Stimulated activated naive CD4-positive, alpha-beta T cell (primary cell): ENCODE data around the gene SYNGR4.
"Not testable (repeated sequence)": the region's sequence is repeated elsewhere in the genome, so short reads cannot be mapped to it uniquely, and the experiment has no call there.

Experiments
- DNase-seq, 6 experiments: peaks; one replicate each; lab custom pipeline; 2025; lab: John Stamatoyannopoulos, UW

The SYNGR4 gene

GRCh38 chr19:48371367-48371766, 7.2 kb downstream of the SYNGR4 start:
- no peak for DNase-seq

- DNase-seq = not testable (repeated sequence)
Measured at GRCh38 chr19:48371771-48372170, 7.6 kb downstream of the SYNGR4 start.

DNA sequence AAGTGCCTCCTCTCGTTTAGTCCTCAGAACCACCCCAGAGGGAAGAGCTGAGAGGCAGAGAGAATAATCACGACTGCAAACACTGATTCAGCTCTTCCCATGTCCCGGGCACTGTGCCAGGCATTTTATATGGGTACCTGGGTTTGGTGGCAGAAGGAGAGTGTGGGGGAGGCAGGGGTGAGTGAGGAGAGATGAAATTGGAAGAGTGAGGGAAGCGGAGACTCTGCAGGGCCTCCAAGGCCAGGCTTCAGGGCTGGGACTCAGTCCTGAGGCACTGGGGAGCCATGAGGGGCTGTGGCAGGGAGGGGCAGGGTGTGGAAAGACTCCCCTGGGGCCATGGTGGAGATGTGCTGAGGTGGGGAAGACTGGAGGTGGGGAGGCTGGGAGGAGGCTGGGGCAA, 8.7 kb downstream of the SYNGR4 start:
- DNase-seq = no peak

DNA sequence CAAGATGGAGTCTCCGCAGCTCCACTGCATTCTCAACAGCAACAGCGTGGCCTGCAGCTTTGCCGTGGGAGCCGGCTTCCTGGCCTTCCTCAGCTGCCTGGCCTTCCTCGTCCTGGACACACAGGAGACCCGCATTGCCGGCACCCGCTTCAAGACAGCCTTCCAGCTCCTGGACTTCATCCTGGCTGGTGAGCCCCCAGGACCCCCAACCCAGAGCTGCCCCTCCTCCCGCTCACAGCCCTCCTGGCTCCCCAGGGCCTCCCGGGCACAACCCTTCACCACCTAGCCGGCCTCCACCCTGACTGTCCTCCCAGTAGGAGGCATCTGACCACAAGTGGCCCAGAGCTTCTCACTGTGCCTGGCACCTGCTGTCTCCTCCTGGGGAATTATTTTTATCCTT, 9.4 kb downstream of the SYNGR4 start:
- DNase-seq = no peak

GRCh38 chr19:48378194-48378570, 14.0 kb downstream of the SYNGR4 start:
- no peak for DNase-seq

DNA sequence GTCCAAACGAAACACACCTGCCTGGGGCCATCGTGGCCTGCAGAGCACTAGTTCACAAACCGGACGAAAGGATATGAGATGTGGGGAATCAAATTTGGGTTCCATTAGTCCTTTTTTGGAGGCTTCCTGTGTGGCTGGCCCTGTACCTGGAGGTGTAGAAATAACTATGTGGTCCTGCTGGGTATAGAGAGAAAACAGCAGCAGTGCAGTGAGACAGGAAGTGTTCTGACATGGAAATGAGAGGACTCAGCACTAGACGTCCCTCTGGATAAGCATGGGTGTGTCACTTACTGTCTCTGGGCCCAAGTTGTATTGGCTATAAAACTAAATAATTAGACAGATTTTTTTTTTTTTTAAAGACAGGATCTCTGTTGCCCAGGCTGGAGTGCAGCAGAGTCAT, 14.9 kb downstream of the SYNGR4 start:
- no peak for DNase-seq

DNA sequence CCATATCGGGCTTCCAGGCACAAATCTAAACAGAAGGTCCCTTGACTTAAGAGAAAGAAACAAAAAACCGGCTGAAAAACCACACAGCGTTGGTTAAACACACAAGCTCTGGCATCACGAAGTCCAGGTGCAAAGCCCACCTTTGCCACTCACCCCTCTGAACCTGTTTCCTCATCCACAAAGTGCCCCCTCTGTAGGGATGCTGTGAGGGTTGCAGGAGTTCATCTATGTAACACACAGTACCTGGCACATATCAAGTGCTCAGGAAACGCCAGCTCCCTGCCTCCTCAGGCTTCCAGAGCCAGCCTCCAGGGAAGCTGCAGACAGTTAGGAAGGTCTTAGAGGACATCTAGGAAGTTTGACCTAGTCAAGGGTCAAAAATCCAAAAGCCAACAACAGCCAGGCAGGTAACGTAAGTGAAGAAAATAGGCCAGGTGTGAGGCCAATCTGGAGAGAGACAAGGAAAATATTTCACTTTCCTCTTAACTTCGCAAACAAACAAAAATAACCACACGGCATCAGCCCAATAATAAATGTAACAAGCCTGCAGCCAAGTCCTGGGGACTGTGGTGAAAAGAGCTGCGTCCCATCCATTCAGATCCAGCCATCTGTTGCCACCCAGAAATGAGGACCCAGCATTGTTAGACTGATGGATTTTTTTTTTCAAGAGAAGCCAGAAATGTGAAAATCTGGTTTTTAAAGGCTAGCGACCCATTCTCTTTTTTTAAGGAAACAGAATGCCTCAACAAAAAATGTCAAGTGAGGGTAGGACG, 17.2 kb downstream of the SYNGR4 start:
- DNase-seq = no peak

GRCh38 chr19:48382286-48382685, 18.1 kb downstream of the SYNGR4 start:
- no peak for DNase-seq

DNA sequence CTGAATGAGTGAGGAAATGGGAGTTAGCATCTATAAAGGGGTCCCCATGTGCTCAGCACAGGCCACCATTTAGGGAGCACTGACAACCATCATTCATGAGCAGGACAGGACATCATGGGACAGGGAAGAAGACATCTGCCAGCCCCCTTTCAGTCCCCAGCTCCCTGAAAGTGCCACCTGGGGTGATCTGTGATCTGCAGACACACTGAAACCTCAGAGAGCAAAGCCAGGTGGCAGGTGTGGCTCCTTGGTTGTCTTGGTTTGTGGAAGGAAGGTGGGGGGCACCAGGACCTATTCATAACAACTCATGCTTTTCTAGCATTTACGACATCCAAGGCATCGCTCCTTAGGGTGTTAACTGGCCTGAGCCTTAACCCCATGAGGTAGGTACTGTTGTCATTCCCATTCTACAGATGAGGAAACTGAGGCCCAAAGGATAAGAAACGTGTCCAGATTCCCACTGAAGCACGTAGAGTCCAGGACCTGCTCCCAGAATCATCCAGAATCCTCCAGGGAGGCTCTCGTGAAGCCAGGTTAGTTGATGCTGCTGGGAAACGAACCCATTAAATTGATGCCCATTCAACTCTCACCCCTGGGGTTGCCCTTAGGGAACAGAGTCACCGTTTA, 21.4 kb downstream of the SYNGR4 start:
- no peak for DNase-seq

GRCh38 chr19:48386981-48387380, 22.8 kb downstream of the SYNGR4 start:
- no peak for DNase-seq

- DNase-seq = peak; percentile 12 to 69 (median 52)
Measured at GRCh38 chr19:48390188-48391099, 26.3 kb downstream of the SYNGR4 start.

DNA sequence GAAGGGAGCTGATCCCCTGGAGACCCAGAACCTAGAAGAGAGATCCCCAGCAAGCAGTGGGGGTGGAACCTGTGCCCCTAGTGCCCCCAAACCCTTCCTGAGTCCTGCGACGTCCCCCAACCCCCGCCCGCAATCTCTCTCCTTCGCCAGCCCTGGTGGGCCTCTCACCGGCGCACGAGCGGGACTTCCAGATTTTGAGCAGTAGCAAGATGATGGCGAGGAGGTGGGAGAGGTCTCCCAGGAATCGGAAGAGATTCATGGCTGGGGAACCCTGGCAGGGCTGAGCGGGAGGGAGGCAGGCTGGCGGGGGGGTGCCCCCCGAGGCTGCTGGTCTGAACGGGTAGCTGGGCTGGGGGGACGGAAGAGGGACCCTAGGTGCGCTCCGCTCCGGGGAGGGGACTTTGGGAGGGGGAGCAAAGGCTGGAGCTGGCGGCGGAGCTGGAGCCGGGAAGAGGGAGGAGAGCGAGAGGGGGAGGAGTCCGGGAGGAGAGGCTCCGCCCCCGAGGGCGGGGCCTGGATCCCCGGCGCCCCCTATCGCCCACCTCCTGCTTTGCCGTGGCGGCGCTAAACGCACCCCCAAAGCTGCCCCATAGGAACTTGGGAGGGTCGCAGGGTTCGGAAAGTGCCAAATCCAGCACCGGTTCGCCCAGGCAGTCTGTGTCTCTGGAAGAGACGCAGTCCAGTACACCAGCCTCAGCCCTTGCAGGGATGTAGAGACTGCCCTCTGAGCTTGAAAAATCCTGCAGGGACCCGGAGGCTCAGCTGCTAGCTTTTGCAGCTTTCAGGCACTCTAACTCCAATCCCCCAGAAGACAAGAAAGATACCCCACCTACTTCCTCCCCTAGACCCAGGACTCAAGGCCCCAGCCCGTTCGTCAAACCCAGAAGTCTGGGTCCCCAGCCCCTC, 27.2 kb downstream of the SYNGR4 start, which contains the start of gene KDELR1:
Gene KDELR1, minus strand, starts transcription at position 452 of the 906 bp plus-strand sequence. Its CDS starts 193 bp downstream, at position 259.
- DNase-seq = peak; percentile 35 to 81 (median 66)

- not testable (repeated sequence) for DNase-seq
Measured at GRCh38 chr19:48392006-48392344, 27.8 kb downstream of the SYNGR4 start.

- DNase-seq = peak in 1 of 6 experiments; percentile 35
Measured at GRCh38 chr19:48392860-48393558, 28.8 kb downstream of the SYNGR4 start.

DNA sequence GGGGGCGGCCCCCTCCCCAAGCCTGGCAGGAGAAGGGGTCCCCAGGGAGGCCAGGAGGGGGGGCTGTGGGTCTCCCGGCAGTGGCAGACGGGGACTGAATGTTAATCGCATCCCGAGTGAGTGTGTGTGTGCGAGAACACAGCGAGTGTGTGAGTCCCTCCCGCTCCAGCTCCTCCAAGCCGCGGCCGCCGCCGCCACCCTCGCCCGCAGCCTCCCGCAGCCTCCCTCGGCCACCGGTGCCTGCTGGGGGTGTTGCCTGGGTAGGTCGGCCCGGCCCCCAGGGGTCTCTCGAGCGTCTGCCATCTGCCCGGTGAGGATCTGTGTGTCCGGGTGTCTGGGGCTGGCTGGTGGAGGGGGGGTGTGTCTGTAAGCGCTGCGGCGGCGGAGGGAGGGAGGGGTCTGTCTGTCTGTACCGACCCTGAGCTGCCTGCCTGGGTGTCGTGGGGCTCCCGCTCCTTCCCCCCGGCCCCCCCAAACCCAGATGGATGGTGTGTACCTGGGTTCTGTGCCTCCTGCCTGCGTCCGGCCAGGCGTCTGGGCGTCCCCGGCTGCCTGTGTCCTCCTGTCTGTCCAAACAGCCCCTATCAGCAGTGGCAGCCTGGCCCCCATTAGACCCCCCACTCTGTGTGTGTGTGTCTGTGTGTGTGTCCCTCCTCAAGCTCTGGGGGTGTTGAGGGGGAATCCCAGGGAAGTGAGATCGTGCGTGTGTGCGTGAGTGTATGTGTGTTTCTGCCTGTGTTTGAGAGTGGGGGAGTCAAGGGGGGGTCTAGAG, 29.6 kb downstream of the SYNGR4 start, which contains the start of gene GRIN2D:
Gene GRIN2D, plus strand, starts transcription at position 110 of the 772 bp plus-strand sequence. CDS start 4,725 bp downstream, outside the sequence.
- DNase-seq = peak in 4 of 6 experiments; percentile 14 to 50 (median 34)

DNA sequence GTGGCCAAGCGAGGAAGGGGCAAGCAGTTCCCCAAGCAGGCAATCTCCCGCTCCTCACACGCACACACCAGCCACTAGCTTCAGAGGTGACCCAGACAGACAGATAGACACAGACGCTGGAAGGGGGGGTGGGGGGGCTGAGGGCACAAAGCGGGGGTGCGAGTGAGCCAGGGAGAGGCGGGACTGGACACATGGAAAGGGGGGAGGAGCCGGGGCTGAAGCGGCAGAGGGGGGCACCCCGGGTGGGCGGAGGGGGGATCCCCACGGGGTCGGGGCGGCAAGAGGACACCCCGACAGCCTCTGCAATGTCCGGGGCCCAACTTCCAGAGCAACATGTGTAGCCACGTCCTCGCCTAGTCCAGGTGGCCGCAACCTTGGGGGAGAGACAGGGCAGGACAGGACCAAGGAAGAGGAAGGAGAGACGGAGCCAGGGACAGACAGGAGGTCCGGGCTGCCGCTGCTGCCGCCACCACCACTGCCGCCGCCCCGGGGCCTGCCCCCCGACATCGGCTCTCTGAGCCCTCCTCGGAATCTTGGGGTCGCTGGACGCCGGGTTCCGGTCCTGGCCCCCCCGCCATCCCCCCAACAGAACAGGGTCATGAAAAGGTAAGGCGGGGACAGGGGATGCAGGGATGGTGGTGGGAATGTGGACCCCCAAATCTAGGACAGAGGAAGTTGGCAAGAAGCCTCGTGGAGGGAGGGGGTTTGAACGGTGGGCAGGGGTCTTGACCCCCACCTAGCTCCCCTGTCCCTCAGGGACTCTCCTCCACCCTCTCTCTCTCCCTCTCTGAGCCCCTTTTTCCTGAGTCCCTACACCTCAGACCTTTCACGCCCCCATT, 30.4 kb downstream of the SYNGR4 start:
- DNase-seq = peak in 1 of 6 experiments; percentile 11

GRCh38 chr19:48395170-48395455, 30.9 kb downstream of the SYNGR4 start:
- no peak for DNase-seq

DNA sequence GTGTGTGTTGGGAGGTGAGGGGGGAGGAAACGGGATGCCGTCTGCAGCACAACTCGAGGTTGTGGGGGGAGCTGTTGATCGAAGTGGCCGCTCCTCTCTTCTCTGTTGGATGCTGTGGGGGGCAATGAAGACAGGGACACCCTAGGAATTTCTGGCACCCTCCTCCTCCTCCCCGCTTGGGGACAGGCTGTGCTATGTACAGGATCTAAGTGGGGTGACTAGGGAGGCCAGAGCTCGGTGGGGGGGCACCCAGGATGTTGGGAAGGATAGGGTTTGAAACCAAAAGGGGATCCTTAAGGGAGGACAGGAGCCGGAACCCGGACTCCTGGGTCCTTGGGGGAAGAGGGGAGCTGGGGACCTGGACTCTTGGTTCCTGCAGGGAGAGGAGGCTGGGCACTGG, 31.3 kb downstream of the SYNGR4 start:
- DNase-seq = no peak
